GM19025 (cell line): Measurements from ENCODE around the gene TENT5C.
A peak's percentile ranks its signal among the peaks of the same experiment; 100 is the strongest.

ENCODE experiments used
- ATAC-seq: cut with Tn5 transposase; IDR thresholded peaks from one replicate; pipeline ENCODE4 v1.9.1; 2021; ENCODE audit warnings: mild to moderate bottlenecking, low read depth, moderate library complexity; ENCODE audit not compliant: unreplicated experiment

The TENT5C gene

GRCh38 chr1:117590273-117590925 lies 15.4 kb upstream of the TENT5C start:
- no peak for ATAC-seq

GRCh38 chr1:117591252-117591651 lies 14.6 kb upstream of the TENT5C start:
- ATAC-seq, result no peak

GRCh38 chr1:117592155-117592554 lies 13.7 kb upstream of the TENT5C start:
- no peak for ATAC-seq

- ATAC-seq, result no peak
Measured at GRCh38 chr1:117594261-117594990, 11.4 kb upstream of the TENT5C start.

- no peak for ATAC-seq
Measured at GRCh38 chr1:117596023-117596720, 9.7 kb upstream of the TENT5C start.

GRCh38 chr1:117598489-117598888 lies 7.4 kb upstream of the TENT5C start:
- ATAC-seq, result no peak

GRCh38 chr1:117599286-117600221 lies 6.3 kb upstream of the TENT5C start:
- no peak for ATAC-seq

GRCh38 chr1:117600325-117600943 lies 5.4 kb upstream of the TENT5C start:
- ATAC-seq, result no peak

- no peak for ATAC-seq
Measured at GRCh38 chr1:117600966-117601365, 4.9 kb upstream of the TENT5C start.

- no peak for ATAC-seq
Measured at GRCh38 chr1:117602862-117603261, 3.0 kb upstream of the TENT5C start.

GRCh38 chr1:117605164-117605773 lies 579 bp upstream of the TENT5C start:
- ATAC-seq, result peak; percentile 15

- ATAC-seq, result no peak
Measured at GRCh38 chr1:117606649-117607430, 992 bp downstream of the TENT5C start.

- no peak for ATAC-seq
Measured at GRCh38 chr1:117607471-117607870, 1.6 kb downstream of the TENT5C start.

- ATAC-seq, result no peak
Measured at GRCh38 chr1:117608115-117608615, 2.3 kb downstream of the TENT5C start.

- no peak for ATAC-seq
Measured at GRCh38 chr1:117608758-117609157, 2.9 kb downstream of the TENT5C start.

- no peak for ATAC-seq
Measured at GRCh38 chr1:117609471-117609911, 3.6 kb downstream of the TENT5C start.

GRCh38 chr1:117610036-117610435 lies 4.2 kb downstream of the TENT5C start:
- ATAC-seq, result no peak

- ATAC-seq, result no peak
Measured at GRCh38 chr1:117611121-117611601, 5.3 kb downstream of the TENT5C start.
